HCT116 (cell line): Measurements from ENCODE around the gene AHSP. TPM values are rescaled to one million over a fixed set of nuclear protein-coding genes. Genes with fewer than 3 reads are reported as not detected.

ENCODE experiments used
- ATAC-seq: fragments of 200-7000 bp; cut with Tn5 transposase; 2 replicates; pipeline ENCODE4 v1.9.1; 2020; ENCODE audit warnings: mild to moderate bottlenecking, moderate library complexity
- BruUV-seq: library from RNA; stranded (reverse); fragments of 400-500 nt; replicated peaks from 2 replicates; lab custom pipeline; 2021; lab: Mats Ljungman, UMichigan
- CTCF ChIA-PET: fragments of 300-600 bp; sonication (Branson Sonifier 250); formaldehyde crosslinking; loops from one replicate; lab custom pipeline; 2021; ENCODE audit warnings: antibody characterized with exemption; lab: Charles Lee
- POLR2A ChIA-PET: fragments of 300-600, 350-600 bp; sonication (Branson Sonifier 250); formaldehyde crosslinking; loops from one replicate; lab custom pipeline; 2021; ENCODE audit warnings: antibody characterized with exemption; lab: Charles Lee
- RAD21 ChIA-PET, 2 experiments: fragments of 300-600 bp; sonication (Branson Sonifier 250); formaldehyde crosslinking; loops; one replicate each; lab custom pipeline; 2023; ENCODE audit warnings: low total read pairs in 2 of 2; ENCODE audit not compliant: uncharacterized antibody in 2 of 2, unreplicated experiment in 2 of 2, low non-redundant PET in 1 of 2; lab: Charles Lee
- DNase-seq: peaks from one replicate; pipeline ENCODE4 v3.0.0-alpha.2; 2010; ENCODE audit warnings: low read depth, low spot score
- H2AFZ ChIP-seq: fragments of 200-600 bp; shearing (Covaris generic), sonication (generic); 2 replicates; pipeline ENCODE4 v1.6.1; 2017; ENCODE audit warnings: low read depth, mixed run types, mixed read lengths, antibody characterized with exemption, low read length; ENCODE audit not compliant: poor library complexity, severe bottlenecking
- H3K27ac ChIP-seq: 2 replicates; pipeline ENCODE4 v1.5.1; 2012; ENCODE audit warnings: low read depth, low read length
- H3K27me3 ChIP-seq: fragments of 200-600 bp; sonication (generic); 2 replicates; pipeline ENCODE4 v1.6.1; 2016; ENCODE audit warnings: mixed run types, low read length, mixed read lengths; ENCODE audit not compliant: insufficient read depth
- H3K36me3 ChIP-seq, 2 experiments: fragments of 200-500 bp in 1 of 2; fragments of 200-600 bp in 1 of 2; sonication (Bioruptor generic) in 1 of 2; sonication (generic) in 1 of 2; 2 replicates each; pipeline versions ENCODE4 v1.5.1 to v1.6.1; 2014 to 2016; ENCODE audit warnings: low read length in 2 of 2, inconsistent platforms in 1 of 2, mixed read lengths in 1 of 2, mixed run types in 1 of 2; ENCODE audit not compliant: insufficient read depth in 2 of 2, control insufficient read depth in 1 of 2
- H3K4me1 ChIP-seq, 2 experiments: fragments of 200-600 bp in 1 of 2; sonication (generic) in 1 of 2; 2 replicates each; pipeline versions ENCODE4 v1.5.1 to v1.6.1; 2012 to 2017; ENCODE audit warnings: low read length in 2 of 2, inconsistent platforms in 1 of 2, mild to moderate bottlenecking in 1 of 2, mixed read lengths in 1 of 2, mixed run types in 1 of 2, moderate library complexity in 1 of 2; ENCODE audit not compliant: insufficient read depth in 2 of 2, control insufficient read depth in 1 of 2
- H3K4me2 ChIP-seq: fragments of 200-600 bp; sonication (generic); 2 replicates; pipeline ENCODE4 v1.6.1; 2017; ENCODE audit warnings: mixed run types, low read length, mixed read lengths
- H3K4me3 ChIP-seq, 2 experiments: fragments of 200-600 bp in 1 of 2; sonication (generic) in 1 of 2; replicated peaks in 1 of 2; 2 replicates each; pipeline ENCODE4 v1.5.1; 2011 to 2016; ENCODE audit warnings: low read length in 2 of 2, control low read depth in 1 of 2, low read depth in 1 of 2, mild to moderate bottlenecking in 1 of 2, mixed read lengths in 1 of 2, mixed run types in 1 of 2
- H3K79me2 ChIP-seq: fragments of 200-600 bp; sonication (generic); 2 replicates; pipeline ENCODE4 v1.6.1; 2017; ENCODE audit warnings: mild to moderate bottlenecking, mixed run types, low read length, moderate library complexity, mixed read lengths; ENCODE audit not compliant: insufficient read depth
- H3K9ac ChIP-seq: fragments of 200-600 bp; sonication (generic); 2 replicates; pipeline ENCODE4 v1.6.1; 2016; ENCODE audit warnings: low read length, mixed read lengths
- H3K9me2 ChIP-seq: fragments of 200-600 bp; sonication (generic), shearing (Covaris generic); 2 replicates; pipeline ENCODE4 v1.6.1; 2017; ENCODE audit warnings: mixed run types, mild to moderate bottlenecking, moderate library complexity; ENCODE audit not compliant: insufficient read depth
- H3K9me3 ChIP-seq, 2 experiments: fragments of 200-500 bp in 1 of 2; fragments of 200-600 bp in 1 of 2; sonication (Bioruptor generic) in 1 of 2; sonication (generic) in 1 of 2; 2 replicates each; pipeline ENCODE4 v1.6.1; 2014 to 2017; ENCODE audit warnings: low read length in 2 of 2, mixed read lengths in 2 of 2, inconsistent platforms in 1 of 2, low read depth in 1 of 2, mild to moderate bottlenecking in 1 of 2, mixed run types in 1 of 2, moderate library complexity in 1 of 2; ENCODE audit not compliant: control insufficient read depth in 1 of 2, insufficient read depth in 1 of 2
- H4K20me1 ChIP-seq: fragments of 200-600 bp; sonication (generic), shearing (Covaris generic); 2 replicates; pipeline ENCODE4 v1.6.1; 2017; ENCODE audit warnings: mixed run types, mild to moderate bottlenecking, moderate library complexity; ENCODE audit not compliant: insufficient read depth
- CBX3 ChIP-seq: IDR thresholded peaks from 2 replicates; pipeline ENCODE4 v1.6.1; 2012; ENCODE audit warnings: low read depth
- CEBPB ChIP-seq: IDR thresholded peaks from 2 replicates; pipeline ENCODE4 v1.6.1; 2012; ENCODE audit warnings: low read depth
- CTCF ChIP-seq, 3 experiments: fragments of 200-600 bp in 1 of 3; sonication (generic) in 1 of 3; IDR thresholded peaks in 2 of 3; conservative IDR thresholded peaks in 1 of 3; 2 replicates each; pipeline ENCODE4 v1.5.1; 2012 to 2017; ENCODE audit warnings: low read depth in 2 of 3, low read length in 2 of 3, antibody characterized with exemption in 1 of 3, borderline replicate concordance in 1 of 3, control low read depth in 1 of 3, mild to moderate bottlenecking in 1 of 3, mixed read lengths in 1 of 3, mixed run types in 1 of 3, moderate library complexity in 1 of 3; ENCODE audit not compliant: insufficient read depth in 1 of 3
- EGR1 ChIP-seq: IDR thresholded peaks from 2 replicates; pipeline ENCODE4 v1.6.1; 2012; ENCODE audit warnings: low read depth
- ELF1 ChIP-seq: IDR thresholded peaks from 2 replicates; pipeline ENCODE4 v1.6.1; 2012; ENCODE audit warnings: low read depth, borderline replicate concordance
- FOSL1 ChIP-seq: IDR thresholded peaks from 2 replicates; pipeline ENCODE4 v1.6.1; 2012; ENCODE audit warnings: low read depth
- MAX ChIP-seq: IDR thresholded peaks from 2 replicates; pipeline ENCODE4 v1.6.1; 2012
- POLR2A ChIP-seq: IDR thresholded peaks from 2 replicates; pipeline ENCODE4 v1.7.0; 2011; ENCODE audit warnings: borderline replicate concordance; ENCODE audit not compliant: insufficient read depth, insufficient read length; ENCODE audit errors: extremely low read depth
- SIN3A ChIP-seq: IDR thresholded peaks from 2 replicates; pipeline ENCODE4 v1.6.1; 2012; ENCODE audit warnings: low read depth
- SRF ChIP-seq: IDR thresholded peaks from 2 replicates; pipeline ENCODE4 v1.6.1; 2012; ENCODE audit warnings: low read depth
- TCF7L2 ChIP-seq: IDR thresholded peaks from 2 replicates; pipeline ENCODE4 v1.7.0; 2011; ENCODE audit warnings: borderline replicate concordance, inconsistent platforms; ENCODE audit not compliant: insufficient read depth, insufficient read length; ENCODE audit errors: extremely low read depth
- YY1 ChIP-seq: IDR thresholded peaks from 2 replicates; pipeline ENCODE4 v1.6.1; 2011; ENCODE audit warnings: low read length, low read depth, moderate library complexity, mild to moderate bottlenecking; ENCODE audit not compliant: insufficient replicate concordance; ENCODE audit errors: extremely low read depth
- ZFX ChIP-seq: fragments of 450-650 bp; IDR thresholded peaks from 2 replicates; pipeline ENCODE4 v1.6.1; 2017
- intact Hi-C: fragments of 100-400 bp; cut with micrococcal nuclease; formaldehyde crosslinking; loops from 2 replicates; pipeline ENCODE4 v1.10.0; 2022
- total RNA-seq: library from RNA; stranded (reverse); gene quantifications from one replicate; pipeline ENCODE4 v1.2.1, GENCODE V29; 2021; ENCODE audit not compliant: unreplicated experiment

Gene AHSP
- total RNA-seq, 1 experiment from 2014 or later, result not detected

- no peak for ATAC-seq
- no peaks in the 10 kb centered on the region for H3K9me2 ChIP-seq
- no peaks in the 10 kb centered on the region for H3K27me3 ChIP-seq
- no peaks in the 10 kb centered on the region for H3K79me2 ChIP-seq
- BruUV-seq, result no TSS peak
- no peak overlapping the region for H3K4me2 ChIP-seq
- intact Hi-C loops, result no loop called here
- TF ChIP-seq YY1 (no peak), SIN3A (no peak), ZFX (no peak), FOSL1 (no peak), CEBPB (no peak), TCF7L2 (no peak), CBX3 (no peak), EGR1 (no peak), SRF (no peak), MAX (no peak), POLR2A (no peak), CTCF (IDR thresholded peaks at IDR 0.05 in 2 of 3, conservative IDR thresholded peaks at IDR 0.05 in 1 of 3; ENCODE audit: borderline replicate concordance in 1 of 3, insufficient read depth in 1 of 3, low read depth in 2 of 3, low read length in 2 of 3) (no peak), ELF1 (no peak)
- no peaks in the 10 kb centered on the region for H3K4me1 ChIP-seq
- no peak for DNase-seq
- H3K36me3 ChIP-seq, result no peaks in the 10 kb centered on the region
- no peak overlapping the region for H2AFZ ChIP-seq
- no peak overlapping the region for H3K27ac ChIP-seq
- H3K9me3 ChIP-seq, result no peaks in the 10 kb centered on the region
- H3K4me3 ChIP-seq, result no peak overlapping the region
- H4K20me1 ChIP-seq, result no peaks in the 10 kb centered on the region
- POLR2A ChIA-PET, result no interaction called here
- RAD21 ChIA-PET, result no interaction called here
- CTCF ChIA-PET, result no interaction called here
- H3K9ac ChIP-seq, result no peak overlapping the region
Measured at GRCh38 chr16:31528523-31529107, 915 bp downstream of the AHSP start.
